ENCODE results near the gene TFCP2L1. TPM values are rescaled to one million over a fixed set of nuclear protein-coding genes. Genes with fewer than 3 reads are reported as not detected.
A peak's percentile ranks its signal among the peaks of the same experiment; 100 is the strongest.
"Not testable (repeated sequence)": the region's sequence is repeated elsewhere in the genome, so short reads cannot be mapped to it uniquely, and the experiment has no call there.

The TFCP2L1 gene
- total and polyA plus RNA-seq, 10 donors: 0.15 to 8.9 (median 2.7) TPM

GRCh38 chr2:121321476-121321875 is 36.5 kb upstream of the TFCP2L1 start:
- intact Hi-C loops (cut with DNase I; ENCODE audit: low total_unique reads): loop anchor here (10.0 kb wide), 1 partner anchor 227 kb away; no protein-coding TSS in a partner anchor
- 81 to 86% (median 85%) methylated on average over 4 to 8 of the region's 8 CpGs for WGBS, 5 donors
- DNase-seq: no peak
- H3K9me3 ChIP-seq: no peaks in the 10 kb centered on the region
- H3K4me1 ChIP-seq: no peaks in the 10 kb centered on the region
- H3K4me3 ChIP-seq: no peak overlapping the region
- peaks cover 0 to 10% (median 0%) of the 10 kb centered on the region in 7 donors for H3K27me3 ChIP-seq (replicated peaks in 1 of 7)
- H3K36me3 ChIP-seq: no peaks in the 10 kb centered on the region
- TF ChIP-seq CTCF (IDR thresholded peaks at IDR 0.05 in 8 of 11, conservative IDR thresholded peaks at IDR 0.05 in 3 of 11) (no peak), POLR2A (IDR thresholded peaks at IDR 0.05) (no peak), POLR2AphosphoS5 (IDR thresholded peaks at IDR 0.05) (no peak)
- no peak overlapping the region for H3K27ac ChIP-seq

- intact Hi-C loops (cut with DNase I; ENCODE audit: low total_unique reads): loop anchor here (10.0 kb wide), 1 partner anchor 225 kb away; no protein-coding TSS in a partner anchor
- no peaks in the 10 kb centered on the region for H3K4me1 ChIP-seq
- no peak overlapping the region for H3K4me3 ChIP-seq
- no peak for DNase-seq
- no peak for TF ChIP-seq POLR2AphosphoS5 (IDR thresholded peaks at IDR 0.05)
- TF ChIP-seq POLR2A (IDR thresholded peaks at IDR 0.05): no peak
- TF ChIP-seq CTCF (IDR thresholded peaks at IDR 0.05 in 8 of 11, conservative IDR thresholded peaks at IDR 0.05 in 3 of 11): no peak
- no peaks in the 10 kb centered on the region for H3K36me3 ChIP-seq
- no peak overlapping the region for H3K27ac ChIP-seq
- peaks cover 0 to 10% (median 0%) of the 10 kb centered on the region in 7 donors for H3K27me3 ChIP-seq (replicated peaks in 1 of 7)
- H3K9me3 ChIP-seq: no peaks in the 10 kb centered on the region
- 78 to 91% (median 89%) methylated on average over 3 of the region's 3 CpGs for WGBS, 5 donors
These were observed 34.9 kb upstream of the TFCP2L1 start for GRCh38 chr2:121319941-121320340.

GRCh38 chr2:121316986-121317385 is 32.0 kb upstream of the TFCP2L1 start:
- no peaks in the 10 kb centered on the region for H3K4me1 ChIP-seq
- no peak overlapping the region for H3K4me3 ChIP-seq
- 84 to 97% (median 88%) methylated on average over 7 of the region's 7 CpGs for WGBS, 5 donors
- DNase-seq: no peak
- peaks cover 0 to 8% (median 0%) of the 10 kb centered on the region in 7 donors for H3K27me3 ChIP-seq (replicated peaks in 1 of 7)
- intact Hi-C loops (cut with DNase I; ENCODE audit: low total_unique reads): no loop called here
- no peaks in the 10 kb centered on the region for H3K36me3 ChIP-seq
- no peak overlapping the region for H3K27ac ChIP-seq
- no peak for TF ChIP-seq POLR2A (IDR thresholded peaks at IDR 0.05)
- no peaks in the 10 kb centered on the region for H3K9me3 ChIP-seq

GRCh38 chr2:121313701-121314100 is 28.7 kb upstream of the TFCP2L1 start:
- H3K36me3 ChIP-seq; intact Hi-C loops (cut with DNase I; ENCODE audit: low total_unique reads): not testable (repeated sequence)
- WGBS, 5 donors: 87 to 95% (median 89%) methylated on average over 15 of the region's 15 CpGs

GRCh38 chr2:121309801-121310200 is 24.8 kb upstream of the TFCP2L1 start:
- TF ChIP-seq POLR2A (IDR thresholded peaks at IDR 0.05): no peak
- no peak for TF ChIP-seq POLR2AphosphoS5 (IDR thresholded peaks at IDR 0.05)
- TF ChIP-seq CTCF (IDR thresholded peaks at IDR 0.05 in 8 of 11, conservative IDR thresholded peaks at IDR 0.05 in 3 of 11): no peak
- DNase-seq: peak; percentile 23
- intact Hi-C loops (cut with DNase I; ENCODE audit: low total_unique reads): no loop called here
- WGBS, 5 donors: 6 to 24% (median 13%) methylated on average over 3 of the region's 3 CpGs
- Histone ChIP-seq H3K27me3 (replicated peaks in 1 of 7) (peaks cover 0 to 18% (median 0%) of the 10 kb centered on the region in 7 donors), H3K9me3 (no peaks in the 10 kb centered on the region), H3K4me3 (no peak overlapping the region), H3K36me3 (no peaks in the 10 kb centered on the region), H3K4me1 (no peaks in the 10 kb centered on the region), H3K27ac (no peak overlapping the region)

More at GRCh38 chr2:121313701-121314100, 28.7 kb upstream of the TFCP2L1 start:
- not testable (repeated sequence) for H3K27me3 ChIP-seq (replicated peaks in 1 of 7); H3K9me3 ChIP-seq; H3K27ac ChIP-seq; H3K4me3 ChIP-seq; H3K4me1 ChIP-seq
- DNase-seq: peak; percentile 18

All from spleen (tissue), 11 donors.